Measurements from ENCODE around the gene KRT23.
"Not testable (repeated sequence)": the region's sequence is repeated elsewhere in the genome, so short reads cannot be mapped to it uniquely, and the experiment has no call there.

The KRT23 gene

DNA sequence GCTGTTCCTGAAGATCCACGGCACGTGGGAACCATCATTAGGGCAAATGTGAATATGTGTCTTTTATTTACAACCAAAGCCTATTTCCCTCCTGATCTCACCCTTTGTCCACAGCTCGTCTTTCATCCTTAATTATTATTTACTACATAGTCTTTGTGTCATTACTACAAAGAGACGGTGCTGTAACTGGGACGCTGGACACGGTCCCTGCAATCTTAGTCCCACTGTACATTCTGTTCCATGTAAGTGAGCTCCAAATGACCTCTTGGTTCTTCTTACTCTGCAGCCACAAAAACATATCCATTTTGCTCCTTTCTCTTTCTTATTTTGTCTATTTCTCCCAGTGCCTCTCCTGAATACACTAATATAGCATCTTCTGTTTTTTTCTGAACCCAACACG is 12.7 kb upstream of the KRT23 start:
- DNase-seq (ENCODE audit: low read depth) = no peak

DNA sequence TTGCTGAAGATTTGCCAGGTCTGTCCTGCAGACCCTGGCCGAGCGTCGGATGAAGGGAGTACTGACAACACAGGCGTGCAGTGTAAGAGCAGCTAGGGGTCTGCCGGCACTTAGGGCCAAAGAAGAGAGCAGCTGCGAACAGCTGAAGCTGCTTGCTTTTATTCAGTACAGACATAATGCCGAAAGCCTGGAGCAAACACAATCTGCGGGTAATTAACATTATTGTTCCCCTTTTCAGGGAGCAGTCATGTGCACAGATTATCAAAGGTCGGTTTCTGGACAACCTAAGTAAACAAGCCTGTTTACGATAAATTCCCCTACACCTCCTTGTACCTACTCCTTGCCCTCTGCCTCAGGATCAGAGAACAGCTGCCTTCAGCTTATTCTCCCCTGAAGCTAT is 12.0 kb upstream of the KRT23 start:
- DNase-seq (ENCODE audit: low read depth) = no peak

DNA sequence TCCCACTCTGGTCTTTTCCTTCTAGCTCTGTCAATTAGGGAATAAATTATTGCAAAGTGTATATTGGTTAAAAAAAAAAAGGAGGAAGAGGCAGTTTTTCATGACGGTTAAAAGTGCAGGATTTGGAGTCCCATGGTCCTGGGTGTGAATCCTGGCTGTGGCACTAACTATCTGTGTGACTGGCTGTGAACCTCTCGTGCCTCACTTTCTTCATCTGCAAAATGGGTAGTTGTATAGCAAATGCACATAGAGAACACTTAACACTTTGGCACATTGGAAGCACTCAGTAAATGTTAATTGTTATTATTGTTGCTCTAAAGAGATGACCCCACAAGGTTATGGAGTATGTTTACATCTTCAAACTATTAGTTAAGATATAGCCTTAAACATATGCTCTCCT is 10.5 kb upstream of the KRT23 start:
- no peak for DNase-seq (ENCODE audit: low read depth)

DNA sequence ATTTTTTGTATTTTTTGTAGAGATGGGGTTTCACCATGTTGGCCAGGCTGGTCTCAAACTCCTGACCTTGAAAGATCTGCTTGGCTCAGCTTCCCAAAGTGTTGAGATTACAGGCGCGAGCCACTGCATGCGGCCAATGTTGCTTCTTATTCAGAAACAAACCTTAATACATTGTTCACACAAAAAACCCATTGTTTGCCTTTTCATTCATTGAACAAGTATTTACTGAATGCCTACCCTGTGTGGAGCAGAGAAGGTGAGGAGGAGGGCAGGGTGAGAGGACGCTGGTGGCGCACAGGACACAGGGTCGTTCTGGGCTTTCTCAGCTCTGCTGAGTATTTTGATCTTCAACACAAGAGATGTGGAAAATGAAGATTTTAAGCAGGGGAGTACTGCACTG is 8.0 kb upstream of the KRT23 start:
- DNase-seq (ENCODE audit: low read depth) = no peak

DNA sequence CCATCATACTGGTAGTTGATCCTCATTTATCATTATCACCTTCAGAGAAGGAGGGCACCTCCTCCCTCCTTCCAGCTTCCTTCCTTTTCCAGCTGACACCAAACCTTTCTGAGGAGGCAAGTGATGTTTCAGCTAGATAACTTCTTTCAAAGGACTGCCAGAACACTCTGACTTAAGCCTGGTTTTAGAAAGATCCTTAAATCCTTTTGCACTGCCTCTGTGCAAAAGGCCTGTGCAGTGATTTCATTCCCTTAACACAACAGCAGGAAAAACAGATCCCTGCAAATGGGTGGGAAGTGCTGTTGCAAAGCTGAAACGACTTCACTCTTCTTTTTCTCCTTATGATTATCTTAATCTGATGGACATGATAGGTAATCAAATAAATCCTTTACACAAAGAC is 7.1 kb upstream of the KRT23 start:
- no peak for DNase-seq (ENCODE audit: low read depth)

DNA sequence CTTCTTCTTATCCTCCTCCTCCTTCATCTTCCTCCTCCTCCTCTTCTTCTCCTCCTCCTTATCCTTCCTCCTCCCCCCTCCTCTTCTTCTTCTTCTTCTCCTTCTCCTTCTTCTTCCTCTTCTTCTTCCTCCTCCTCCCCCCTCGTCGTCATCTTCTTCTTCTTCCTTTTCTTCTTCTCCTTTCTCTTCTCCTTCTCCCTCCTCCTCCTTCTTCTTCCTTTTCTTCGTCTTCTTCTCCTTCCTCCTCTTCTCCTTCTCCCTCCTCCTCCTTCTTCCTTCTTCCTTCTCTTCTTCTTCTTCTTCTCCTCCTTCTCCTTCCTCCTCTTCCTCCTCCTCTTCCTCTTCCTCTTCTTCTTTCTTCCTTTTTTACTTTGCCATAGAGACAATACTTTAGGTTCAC is 5.1 kb upstream of the KRT23 start:
- DNase-seq (ENCODE audit: low read depth) = no peak

DNA sequence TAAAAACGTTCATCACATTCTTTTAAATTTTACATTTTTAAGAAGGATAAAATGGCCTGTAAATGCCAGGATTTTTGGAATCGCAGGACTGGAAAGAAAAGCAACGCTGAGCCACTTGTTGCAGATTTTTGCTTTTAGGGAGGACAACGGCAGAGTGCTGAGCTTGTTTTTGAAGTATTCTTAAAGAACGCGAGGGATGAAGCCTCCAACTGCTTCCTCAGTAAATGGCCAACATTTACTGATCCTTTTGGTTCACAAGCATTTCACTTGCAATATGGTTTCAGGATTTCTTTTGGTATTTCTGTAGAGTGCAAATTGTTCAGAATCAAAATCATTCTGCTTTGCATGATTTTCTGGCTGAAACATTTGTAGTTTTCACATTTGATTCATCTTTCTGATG is 2.8 kb upstream of the KRT23 start:
- no peak for DNase-seq (ENCODE audit: low read depth)

DNA sequence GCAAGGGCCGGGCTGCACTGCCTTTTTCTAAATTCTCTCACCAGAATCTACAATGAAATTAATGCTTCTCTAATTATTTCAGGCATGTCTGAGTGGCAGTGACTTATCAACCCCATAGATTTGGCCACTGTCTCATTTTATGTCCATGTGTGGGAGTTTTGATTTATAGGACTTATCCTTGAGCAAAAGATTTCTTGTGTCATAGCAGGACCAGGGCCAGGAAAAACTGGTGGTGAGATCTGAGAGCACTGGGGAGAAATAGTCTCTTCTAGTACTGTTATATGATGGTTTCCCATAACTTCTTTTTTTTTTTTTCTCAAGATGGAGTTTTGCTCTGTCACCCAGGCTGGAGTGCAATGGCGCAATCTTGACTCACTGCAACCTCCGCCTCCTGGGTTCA is 1.5 kb upstream of the KRT23 start:
- DNase-seq (ENCODE audit: low read depth) = peak; percentile 70

DNA sequence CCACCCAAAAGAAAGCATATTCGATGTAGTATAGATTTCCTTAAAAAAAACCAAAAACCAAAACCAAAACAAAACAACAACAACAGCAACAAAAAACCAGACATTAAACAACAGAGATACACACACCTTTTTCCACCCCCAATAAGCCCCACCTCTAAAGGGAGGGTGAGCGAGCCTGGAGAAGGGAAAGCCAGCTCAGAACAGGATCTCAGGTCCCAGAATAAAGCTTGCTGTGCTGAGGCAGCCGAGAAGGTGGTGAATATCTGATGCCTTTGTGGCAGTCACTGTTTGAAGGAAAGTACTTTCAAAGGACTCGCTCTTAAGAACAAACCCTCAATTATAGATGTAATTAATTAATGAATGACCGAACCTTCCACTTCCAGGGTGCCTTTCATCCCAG is 470 bp downstream of the KRT23 start:
- DNase-seq (ENCODE audit: low read depth) = no peak

DNA sequence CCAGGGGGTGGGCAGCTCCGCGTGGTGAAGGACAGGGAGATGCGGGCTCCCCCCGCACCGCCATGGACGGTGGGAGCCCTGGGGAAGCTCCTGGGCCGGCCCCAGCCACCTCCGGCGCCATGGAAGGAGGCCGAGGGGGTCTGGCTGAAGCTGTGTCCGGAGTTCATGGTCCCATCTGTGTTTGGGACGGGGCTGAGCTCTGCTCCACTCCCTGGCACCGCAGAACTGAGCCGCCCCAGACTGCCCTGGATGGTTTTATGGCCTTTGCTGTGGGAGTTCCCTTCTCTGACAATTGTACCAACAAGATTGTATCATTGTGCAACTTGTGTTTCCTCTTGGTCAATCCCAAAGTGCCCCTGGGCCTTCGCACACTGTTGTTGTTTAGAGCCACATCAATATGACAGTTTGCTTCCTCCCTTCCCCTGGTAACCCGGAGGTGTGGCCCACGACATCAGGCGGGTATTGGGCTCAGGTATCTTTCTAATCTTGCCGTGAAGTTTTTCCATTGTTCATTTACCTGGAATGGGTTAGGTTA is 942 bp downstream of the KRT23 start:
- DNase-seq (ENCODE audit: low read depth) = no peak

DNA sequence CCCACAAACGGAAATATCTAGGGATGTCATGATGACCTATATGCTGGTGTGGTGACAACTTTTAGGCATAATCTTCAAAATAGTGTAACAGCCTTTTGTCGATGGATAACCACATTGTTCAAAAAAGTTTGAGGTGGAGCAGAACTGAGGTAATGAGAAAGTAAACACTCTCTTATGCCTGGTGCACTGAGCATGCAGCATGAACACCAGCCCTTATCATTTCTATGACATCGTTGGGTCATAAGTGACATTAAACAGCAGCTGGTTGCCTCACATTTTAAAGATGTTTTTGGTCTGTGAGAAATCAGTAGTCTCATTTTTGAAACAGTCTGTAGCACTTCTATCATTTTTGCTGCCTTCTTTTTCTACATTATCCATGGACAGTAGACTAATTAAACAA is 1.8 kb downstream of the KRT23 start:
- DNase-seq (ENCODE audit: low read depth) = no peak

DNA sequence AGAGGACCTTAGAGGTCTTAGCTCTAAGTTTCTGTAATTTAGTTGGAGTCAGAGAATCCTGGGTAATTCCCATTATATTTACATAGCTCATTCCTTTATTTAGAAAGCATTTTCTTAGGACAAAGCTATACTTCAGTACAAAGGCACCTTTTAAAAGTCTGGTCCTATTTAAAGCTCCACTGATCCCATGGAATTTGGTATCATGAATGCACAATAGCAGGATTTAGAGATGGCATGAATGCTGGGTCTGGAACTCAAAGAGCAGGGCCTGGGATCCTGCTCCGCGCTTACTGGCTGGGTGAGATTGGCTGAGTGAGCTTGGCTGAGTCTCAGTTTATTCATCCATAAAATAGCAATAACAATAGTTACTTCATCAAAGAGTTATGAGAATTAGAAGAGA is 4.8 kb downstream of the KRT23 start:
- DNase-seq (ENCODE audit: low read depth) = no peak

DNA sequence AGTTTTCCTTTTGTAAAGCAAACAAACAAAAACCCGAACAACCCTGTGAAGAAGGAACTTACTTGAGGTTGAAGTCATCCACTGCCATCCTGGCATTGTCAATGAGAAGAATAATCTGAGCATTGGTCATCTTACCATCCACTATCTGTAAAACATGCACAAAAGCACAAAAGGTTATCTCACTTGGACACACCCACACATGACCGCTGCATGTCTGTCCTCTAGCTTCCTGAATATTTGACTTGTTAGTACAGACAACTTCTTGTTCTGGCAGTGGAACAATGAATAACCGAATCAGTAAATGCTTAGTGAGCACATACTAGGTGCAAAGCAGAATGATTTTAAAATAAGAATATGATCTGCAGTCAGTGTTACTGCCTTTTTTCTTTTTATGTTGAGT is 6.1 kb downstream of the KRT23 start:
- no peak for DNase-seq (ENCODE audit: low read depth)

DNA sequence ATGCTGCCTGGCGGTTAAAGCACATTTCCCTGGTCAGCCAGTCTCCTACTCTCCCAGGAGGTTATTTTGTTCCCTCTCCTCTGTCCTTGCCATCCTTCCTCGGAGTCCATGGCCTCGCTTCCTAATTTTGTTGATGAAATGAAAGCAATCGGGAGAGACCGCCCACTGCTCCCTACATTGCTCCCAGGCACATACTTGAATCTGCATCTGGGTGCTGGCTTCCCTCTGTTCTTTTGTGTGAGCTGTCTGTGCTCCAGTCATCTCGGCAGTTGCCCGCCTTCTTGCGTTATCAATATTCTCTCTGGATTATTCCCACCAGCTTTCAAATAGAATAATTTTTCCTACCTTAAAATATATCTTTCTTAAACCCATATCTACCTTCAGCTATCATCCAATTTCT is 11.1 kb downstream of the KRT23 start:
- DNase-seq (ENCODE audit: low read depth) = no peak

DNA sequence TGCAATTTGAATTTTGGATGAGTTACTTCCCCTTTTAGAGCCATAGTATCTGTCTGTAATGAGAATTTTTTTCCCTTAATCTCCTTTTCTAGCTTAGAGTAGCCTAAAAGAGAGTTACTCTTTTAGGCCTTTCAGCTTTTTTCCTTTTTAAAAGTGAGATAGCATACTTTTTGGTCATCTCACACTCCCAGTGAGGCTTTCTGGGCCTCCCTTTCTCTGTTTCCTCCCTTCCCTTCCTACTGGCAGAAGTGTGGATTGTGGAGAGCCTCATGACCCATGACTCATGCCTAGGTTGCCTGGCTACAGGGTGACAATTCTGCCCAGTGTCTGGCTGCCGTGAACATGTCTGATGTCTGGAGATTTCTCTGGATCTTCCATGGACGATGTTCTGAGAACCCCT is 15.2 kb downstream of the KRT23 start:
- peak; percentile 92 for DNase-seq (ENCODE audit: low read depth)

DNA sequence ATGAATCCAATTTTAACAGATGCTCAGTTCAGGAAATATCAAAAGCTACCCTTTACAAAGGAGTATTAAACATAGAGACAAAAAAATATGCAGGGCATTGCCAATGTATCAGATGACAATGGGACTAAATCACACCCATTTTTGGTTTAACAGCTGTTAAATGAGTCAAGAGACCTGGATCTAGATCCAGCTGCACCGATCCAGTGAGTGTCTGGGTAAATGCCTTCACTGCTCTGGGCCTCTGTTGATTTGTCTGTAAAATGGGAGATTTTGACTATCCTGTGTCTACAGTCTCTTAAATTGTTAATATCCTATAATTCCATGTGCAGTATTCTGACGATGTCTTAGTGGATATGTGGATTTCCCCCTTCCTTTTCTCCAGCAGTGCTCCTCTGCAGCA is 16.4 kb downstream of the KRT23 start:
- no peak for DNase-seq (ENCODE audit: low read depth)

DNA sequence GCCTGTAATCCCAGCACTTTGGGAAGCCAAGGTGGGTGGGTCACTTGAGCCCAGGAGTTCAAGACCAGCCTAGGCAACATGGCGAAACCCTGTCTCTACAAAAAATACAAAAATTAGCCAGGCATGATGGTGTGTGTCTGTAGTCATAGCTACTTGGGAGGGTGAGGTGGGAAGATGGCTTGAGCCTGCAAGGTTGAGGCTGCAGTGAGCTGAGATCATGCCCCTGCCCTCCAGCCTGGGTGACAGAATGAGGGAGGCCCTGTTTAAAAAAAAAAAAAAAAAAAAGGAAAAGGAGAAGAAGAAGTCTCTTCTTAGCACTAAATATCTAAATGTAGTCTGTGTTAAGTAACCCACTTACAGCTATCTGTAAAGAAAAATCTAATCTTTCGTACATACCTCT is 20.3 kb downstream of the KRT23 start:
- DNase-seq (ENCODE audit: low read depth) = not testable (repeated sequence)

DNA sequence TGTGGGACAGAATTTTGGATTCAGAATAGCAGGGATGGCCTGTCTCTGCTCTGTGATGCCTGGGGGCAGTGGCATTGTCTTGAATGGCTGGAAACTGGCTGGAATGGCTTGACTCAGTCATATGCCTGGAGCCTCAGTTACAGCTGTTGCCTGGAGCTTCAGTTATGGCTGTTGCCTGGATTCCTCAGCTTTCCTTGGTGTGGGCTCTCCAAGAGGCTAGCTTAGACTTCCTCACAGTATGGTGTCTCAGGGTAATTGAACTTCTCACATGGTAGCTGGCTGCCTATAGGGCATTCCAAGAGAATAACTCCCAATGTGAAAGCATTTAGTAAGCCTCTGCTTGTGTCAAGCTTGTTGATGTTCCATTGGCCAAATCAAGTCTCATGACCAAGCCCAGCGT is 21.1 kb downstream of the KRT23 start:
- no peak for DNase-seq (ENCODE audit: low read depth)

DNA sequence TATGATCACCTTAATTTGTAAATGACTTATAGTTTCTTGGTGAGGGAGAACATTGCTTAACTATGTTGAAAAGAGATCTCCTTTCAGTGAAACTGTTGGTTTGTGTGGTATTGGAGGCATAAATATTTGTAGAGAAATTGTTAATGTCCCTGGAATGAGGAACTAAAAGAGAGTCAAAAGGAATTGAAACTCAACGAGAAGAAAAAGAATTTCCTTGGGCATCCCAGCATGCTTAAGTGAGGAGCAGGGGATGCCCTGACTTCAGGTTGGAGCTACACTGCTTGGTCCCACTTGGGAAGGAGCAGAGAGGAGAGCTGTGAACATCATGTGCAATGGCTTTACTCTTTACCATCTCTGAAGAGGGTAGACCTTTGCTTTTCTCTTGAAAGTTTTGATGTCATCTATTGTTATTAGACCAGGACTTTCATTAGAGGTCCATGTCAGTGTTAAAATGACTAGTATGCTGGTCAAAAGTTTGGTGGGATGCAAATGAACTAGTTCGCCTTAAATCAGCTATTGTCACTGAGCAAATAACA is 21.7 kb downstream of the KRT23 start:
- no peak for DNase-seq (ENCODE audit: low read depth)

DNA sequence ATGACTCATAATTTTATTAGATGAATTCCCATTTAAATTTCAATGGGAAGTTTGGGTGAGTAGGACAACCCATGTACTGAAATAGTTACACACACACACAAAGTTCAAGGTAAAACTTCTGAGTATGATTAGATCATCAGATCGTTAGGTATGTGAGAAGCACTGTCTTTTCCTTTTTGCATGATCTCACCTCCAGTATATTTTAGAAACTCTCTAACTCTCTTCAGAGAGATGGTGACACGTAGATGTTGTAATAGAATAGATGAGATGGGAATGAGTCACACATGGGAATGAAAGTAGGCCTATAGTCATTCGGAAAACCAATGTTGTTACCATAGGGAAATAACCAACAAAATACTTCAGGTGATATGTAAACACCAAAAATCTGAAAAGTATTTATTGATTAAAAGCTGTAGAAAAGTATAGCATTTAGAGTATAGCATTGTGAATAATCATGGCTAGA is 22.2 kb downstream of the KRT23 start:
- DNase-seq (ENCODE audit: low read depth) = peak; percentile 84

DNA sequence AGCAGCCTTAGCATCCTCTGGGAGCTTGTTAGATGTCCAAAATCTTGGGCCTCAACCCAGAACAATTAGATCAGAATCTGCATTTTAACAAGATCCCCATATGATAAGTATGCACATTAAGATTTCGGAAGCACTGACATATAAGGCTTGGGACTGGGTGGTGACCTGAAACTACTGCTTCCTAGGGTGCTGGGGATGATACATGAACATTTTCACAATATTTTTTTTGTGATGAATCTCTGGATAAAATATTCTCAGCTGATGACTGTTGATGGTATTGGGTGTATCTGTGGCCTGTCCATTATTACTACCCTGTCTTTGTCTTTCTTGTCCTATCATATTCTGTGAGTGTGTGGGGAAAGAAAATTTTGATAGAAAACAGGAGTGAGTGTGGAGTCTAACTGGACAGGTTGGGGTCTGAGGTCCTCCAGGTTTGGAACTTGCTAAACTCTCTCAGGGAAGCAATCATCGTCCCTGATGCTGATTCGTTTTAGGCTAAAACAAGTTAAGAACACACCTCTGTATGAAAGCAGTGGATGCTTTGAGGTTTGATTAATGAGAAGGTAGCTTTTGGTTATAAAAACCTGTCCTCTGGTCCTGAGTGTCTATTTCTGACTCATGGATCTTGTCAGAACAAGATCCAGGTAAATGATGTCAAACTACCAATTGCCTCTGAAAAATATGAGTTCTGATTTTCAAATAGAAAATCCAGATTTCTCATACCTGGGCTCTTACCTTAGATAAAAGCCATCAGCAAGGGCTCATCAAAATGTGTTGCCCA is 23.2 kb downstream of the KRT23 start:
- no peak for DNase-seq (ENCODE audit: low read depth)

DNA sequence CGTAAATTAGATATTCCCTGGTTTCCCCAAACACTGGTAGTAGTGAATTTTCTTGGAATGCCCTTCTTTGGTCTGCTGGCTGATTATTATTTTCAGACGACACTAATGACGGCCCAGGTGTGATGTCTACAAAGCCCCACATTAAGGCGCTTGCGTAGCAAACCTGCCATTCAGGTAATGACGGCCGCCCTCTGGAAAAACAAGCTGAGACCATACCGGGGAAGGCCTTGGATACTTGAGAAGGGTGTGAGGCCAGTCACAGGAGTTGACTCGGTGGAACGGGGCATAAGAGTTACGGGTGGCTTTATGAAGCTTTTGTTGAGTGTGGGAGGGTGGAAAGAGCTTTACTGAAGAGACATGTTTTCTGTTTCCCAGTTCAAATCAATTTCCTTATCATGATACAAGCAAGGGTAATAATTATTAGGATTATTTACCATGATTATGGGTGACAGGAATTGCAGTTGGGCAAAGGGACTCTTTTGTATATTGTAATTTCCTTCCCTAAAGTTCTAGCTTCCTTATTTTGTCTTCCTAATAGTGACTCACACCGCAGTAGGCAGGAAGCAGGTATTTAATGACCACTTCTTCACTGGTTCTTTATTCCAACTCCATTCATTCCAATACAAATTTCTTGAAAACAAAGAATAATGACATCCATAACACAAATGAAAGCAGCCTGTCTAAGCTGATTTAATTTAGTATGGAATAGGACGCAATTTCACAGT is 24.8 kb downstream of the KRT23 start:
- no peak for DNase-seq (ENCODE audit: low read depth)

DNA sequence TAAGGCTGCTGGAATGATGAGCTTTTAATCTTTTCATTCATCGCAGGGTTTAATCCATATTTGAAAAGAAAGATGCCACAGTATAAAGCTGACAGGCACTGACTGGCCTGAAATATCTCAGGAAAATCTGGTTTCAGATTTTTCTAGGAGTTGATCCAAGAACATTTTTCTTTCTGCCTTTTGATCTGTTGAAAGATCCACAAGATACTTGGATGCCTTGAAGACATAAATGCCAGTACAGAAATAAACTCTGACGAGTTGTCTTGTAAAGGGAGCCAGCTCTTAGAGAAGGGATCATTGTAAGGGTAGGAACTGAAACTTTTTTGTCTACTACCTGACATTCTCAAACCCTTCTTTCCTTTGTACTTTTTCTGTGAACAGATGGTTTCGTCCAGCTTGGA is 27.0 kb downstream of the KRT23 start:
- peak; percentile 79 for DNase-seq (ENCODE audit: low read depth)
